Neural cell (in vitro differentiated cells): ENCODE results near the gene MYO5A. TPM values are rescaled to one million over a fixed set of nuclear protein-coding genes. Genes with fewer than 3 reads are reported as not detected.

Experiments used
- H2AFZ ChIP-seq: fragments of 200-600, 300-800 bp; sonication (generic), shearing (Covaris generic); 2 replicates; pipeline ENCODE4 v1.6.0; 2014; ENCODE audit warnings: low read depth, mild to moderate bottlenecking, antibody characterized with exemption, low read length, moderate library complexity
- H3F3A ChIP-seq: fragments of 200-600 bp; shearing (Covaris generic); 2 replicates; pipeline ENCODE4 v1.6.1; 2016; ENCODE audit warnings: mild to moderate bottlenecking, moderate library complexity, mixed read lengths, antibody characterized with exemption, low read length; ENCODE audit not compliant: insufficient read depth, poor library complexity, severe bottlenecking
- H3K27ac ChIP-seq: fragments of 200-600, 300-800 bp; sonication (generic), shearing (Covaris generic); 2 replicates; pipeline ENCODE4 v1.5.1; 2014; ENCODE audit warnings: mild to moderate bottlenecking, low read length, moderate library complexity
- H3K27me3 ChIP-seq: fragments of 300-800, 200-600 bp; sonication (generic), shearing (Covaris generic); 2 replicates; pipeline ENCODE4 v1.6.0; 2014; ENCODE audit warnings: mild to moderate bottlenecking, low read depth, low read length, moderate library complexity; ENCODE audit not compliant: insufficient read depth
- H3K36me3 ChIP-seq: fragments of 300-800, 200-600 bp; sonication (generic), shearing (Covaris generic); 2 replicates; pipeline ENCODE4 v1.5.1; 2014; ENCODE audit warnings: mild to moderate bottlenecking, antibody characterized with exemption, low read length, moderate library complexity; ENCODE audit not compliant: insufficient read depth
- H3K4me2 ChIP-seq: fragments of 300-800, 200-600 bp; sonication (generic), shearing (Covaris generic); 2 replicates; pipeline ENCODE4 v1.6.0; 2014; ENCODE audit warnings: mild to moderate bottlenecking, low read length
- H3K4me3 ChIP-seq: fragments of 300-800, 200-600 bp; sonication (generic), shearing (Covaris generic); 2 replicates; pipeline ENCODE4 v1.5.1; 2014; ENCODE audit warnings: mild to moderate bottlenecking, low read length, moderate library complexity
- H3K79me2 ChIP-seq: fragments of 200-600 bp; shearing (Covaris generic); replicated peaks from 2 replicates; pipeline ENCODE4 v1.6.0; 2014; ENCODE audit warnings: mild to moderate bottlenecking, low read length, moderate library complexity; ENCODE audit not compliant: insufficient read depth
- H3K9ac ChIP-seq: fragments of 300-800, 200-600 bp; sonication (generic), shearing (Covaris generic); 2 replicates; pipeline ENCODE4 v1.6.1; 2016; ENCODE audit warnings: mild to moderate bottlenecking, low read length, mixed read lengths
- H3K9me2 ChIP-seq: fragments of 200-600 bp; shearing (Covaris generic); 2 replicates; pipeline ENCODE4 v1.6.1; 2016; ENCODE audit warnings: mild to moderate bottlenecking, low read length, mixed read lengths; ENCODE audit not compliant: insufficient read depth
- H3K9me3 ChIP-seq: fragments of 200-600, 300-800 bp; sonication (generic), shearing (Covaris generic); 2 replicates; pipeline ENCODE4 v1.6.1; 2016; ENCODE audit warnings: mild to moderate bottlenecking, mixed run types, low read length, moderate library complexity, mixed read lengths
- H4K20me1 ChIP-seq: fragments of 200-600 bp; shearing (Covaris generic); 2 replicates; pipeline ENCODE4 v1.6.1; 2016; ENCODE audit warnings: mild to moderate bottlenecking, mixed run types; ENCODE audit not compliant: insufficient read depth
- CTCF ChIP-seq: fragments of 450-650 bp; IDR thresholded peaks from 2 replicates; pipeline ENCODE4 v1.5.1; 2014; ENCODE audit warnings: antibody characterized with exemption, mild to moderate bottlenecking, moderate library complexity; ENCODE audit not compliant: poor library complexity, severe bottlenecking
- EP300 ChIP-seq: fragments of 450-650 bp; conservative IDR thresholded peaks from 2 replicates; pipeline ENCODE4 v1.6.1; 2014; ENCODE audit warnings: antibody characterized with exemption, mild to moderate bottlenecking, moderate library complexity; ENCODE audit not compliant: poor library complexity, severe bottlenecking
- EZH2 ChIP-seq: fragments of 200-600, 300-800 bp; shearing (Covaris generic), sonication (generic); IDR thresholded peaks from 2 replicates; pipeline ENCODE4 v1.6.1; 2014; ENCODE audit warnings: antibody characterized with exemption, low read length, borderline replicate concordance, mild to moderate bottlenecking; ENCODE audit not compliant: insufficient read depth, poor library complexity, severe bottlenecking
- MXI1 ChIP-seq: fragments of 450-650 bp; conservative IDR thresholded peaks from 2 replicates; pipeline ENCODE4 v1.6.1; 2014; ENCODE audit warnings: antibody characterized with exemption, mild to moderate bottlenecking; ENCODE audit not compliant: poor library complexity, severe bottlenecking
- POLR2AphosphoS5 ChIP-seq: IDR thresholded peaks from 2 replicates; pipeline ENCODE4 v1.6.1; 2012
- RAD21 ChIP-seq: fragments of 450-650 bp; conservative IDR thresholded peaks from 2 replicates; pipeline ENCODE4 v1.6.1; 2014; ENCODE audit warnings: antibody characterized with exemption, mild to moderate bottlenecking, moderate library complexity
- REST ChIP-seq: IDR thresholded peaks from 2 replicates; pipeline ENCODE4 v1.6.1; 2012; ENCODE audit warnings: borderline replicate concordance
- SMC3 ChIP-seq: fragments of 450-650 bp; conservative IDR thresholded peaks from 2 replicates; pipeline ENCODE4 v1.6.1; 2014; ENCODE audit warnings: antibody characterized with exemption, mild to moderate bottlenecking, moderate library complexity; ENCODE audit not compliant: poor library complexity
- TAF1 ChIP-seq: IDR thresholded peaks from 2 replicates; pipeline ENCODE4 v1.6.1; 2012; ENCODE audit warnings: low read depth
- polyA plus RNA-seq: library from polyadenylated mRNA; depleted of rRNA; stranded (reverse); fragments of >200 nt; gene quantifications from 2 replicates; pipeline ENCODE4 v1.2.3, GENCODE V29; 2014

The MYO5A gene
- polyA plus RNA-seq, 1 donor from 2014 or later, result 43.8 TPM

DNA sequence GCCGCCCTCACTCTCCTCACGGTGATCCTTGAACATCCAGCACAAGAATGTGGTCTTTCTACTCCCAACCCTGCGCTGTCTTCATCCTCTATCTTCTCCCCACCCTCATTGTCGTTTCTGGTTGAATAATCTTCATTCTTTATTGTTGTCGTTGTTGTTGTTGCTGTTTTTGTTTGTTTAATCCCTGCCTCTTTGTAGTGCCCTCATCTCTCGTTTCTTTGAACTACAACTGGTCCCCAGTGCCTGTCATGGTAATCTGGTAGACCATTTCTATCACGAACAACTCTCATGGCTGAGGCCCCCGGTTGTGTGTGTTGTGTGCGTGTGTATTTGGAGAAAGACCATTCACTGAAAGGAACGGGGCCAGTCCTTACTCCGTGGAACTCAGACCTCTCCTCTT lies 1.3 kb upstream of the MYO5A start:
- no peaks in the 10 kb centered on the region for H4K20me1 ChIP-seq
- no peaks in the 10 kb centered on the region for H3K36me3 ChIP-seq
- H3F3A ChIP-seq, result no peaks in the 10 kb centered on the region
- no peaks in the 10 kb centered on the region for H3K9me2 ChIP-seq
- TF ChIP-seq SMC3 (no peak), REST (no peak), POLR2AphosphoS5 (no peak), EZH2 (no peak), TAF1 (no peak), MXI1 (no peak), RAD21 (no peak), CTCF (no peak), EP300 (no peak)
- no peaks in the 10 kb centered on the region for H3K9me3 ChIP-seq
- H2AFZ ChIP-seq, result peak overlapping the region; percentile 88
- peak overlapping the region; percentile 94 for H3K27ac ChIP-seq
- no peaks in the 10 kb centered on the region for H3K27me3 ChIP-seq
- H3K4me2 ChIP-seq, result peak overlapping the region; percentile 41
- peak overlapping the region; percentile 76 for H3K4me3 ChIP-seq
- H3K79me2 ChIP-seq, result peaks cover 29% of the 10 kb centered on the region
- H3K9ac ChIP-seq, result peak overlapping the region; percentile 97

- H3K9me3 ChIP-seq, result no peaks in the 10 kb centered on the region
- H2AFZ ChIP-seq, result peak overlapping the region; percentile 88
- H3K4me3 ChIP-seq, result peak overlapping the region; percentile 76
- TF ChIP-seq CTCF, result peak; percentile 13
- TF ChIP-seq EP300, result peak; percentile 40
- no peak for TF ChIP-seq POLR2AphosphoS5
- TF ChIP-seq TAF1, result peak; percentile 15
- no peak for TF ChIP-seq RAD21
- peak; percentile 15 for TF ChIP-seq MXI1
- peaks cover 34% of the 10 kb centered on the region for H3K79me2 ChIP-seq
- peak overlapping the region; percentile 97 for H3K9ac ChIP-seq
- no peaks in the 10 kb centered on the region for H3K9me2 ChIP-seq
- H3K4me2 ChIP-seq, result peak overlapping the region; percentile 41
- H3K27me3 ChIP-seq, result no peaks in the 10 kb centered on the region
- H4K20me1 ChIP-seq, result no peaks in the 10 kb centered on the region
- no peaks in the 10 kb centered on the region for H3K36me3 ChIP-seq
- peak overlapping the region; percentile 94 for H3K27ac ChIP-seq
- H3F3A ChIP-seq, result no peaks in the 10 kb centered on the region
Measured at GRCh38 chr15:52529341-52529924, 753 bp upstream of the MYO5A start.
